Gastrocnemius medialis (tissue), 4 donors: ENCODE measurements around the gene TMEM196.

Experiments used
- POLR2A ChIP-seq, 2 donors: fragments of 450-650 bp; IDR thresholded peaks; one replicate each; pipeline ENCODE4 v1.6.1; 2017; ENCODE audit warnings: antibody characterized with exemption in 2 of 2, mild to moderate bottlenecking in 2 of 2, moderate library complexity in 2 of 2
- TF ChIP-seq, protein P1 (sequence below), 5 experiments: fragments of 450-650 bp in 3 of 5; fragments of 200-600 bp in 2 of 5; sonication (generic) in 2 of 5; IDR thresholded peaks in 4 of 5; conservative IDR thresholded peaks in 1 of 5; 1 replicate in 4 of 5; 2 replicates in 1 of 5; pipeline ENCODE4 v1.5.1; 2016 to 2019; ENCODE audit warnings: antibody characterized with exemption in 5 of 5, mild to moderate bottlenecking in 3 of 5, moderate library complexity in 3 of 5

DNA sequence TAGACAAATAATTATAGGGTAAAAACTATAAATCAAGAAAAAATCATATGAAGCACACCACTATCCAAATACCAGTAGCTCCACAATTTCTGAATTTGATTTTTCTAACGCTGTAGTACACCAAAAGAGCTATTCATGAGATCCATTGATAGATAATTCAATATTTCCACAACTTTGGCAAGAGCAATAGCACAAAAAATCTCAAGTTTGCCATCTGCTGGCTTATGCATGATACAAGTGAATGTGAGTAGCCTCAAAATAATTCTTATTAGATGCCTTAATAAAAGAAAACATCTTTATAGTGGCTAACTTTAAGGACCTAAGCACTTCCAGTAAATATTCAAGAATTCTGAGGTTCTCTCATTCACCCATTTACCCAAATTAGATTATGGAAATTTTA lies 2.2 kb upstream of the TMEM196 start:
- TF ChIP-seq, protein P1, sequence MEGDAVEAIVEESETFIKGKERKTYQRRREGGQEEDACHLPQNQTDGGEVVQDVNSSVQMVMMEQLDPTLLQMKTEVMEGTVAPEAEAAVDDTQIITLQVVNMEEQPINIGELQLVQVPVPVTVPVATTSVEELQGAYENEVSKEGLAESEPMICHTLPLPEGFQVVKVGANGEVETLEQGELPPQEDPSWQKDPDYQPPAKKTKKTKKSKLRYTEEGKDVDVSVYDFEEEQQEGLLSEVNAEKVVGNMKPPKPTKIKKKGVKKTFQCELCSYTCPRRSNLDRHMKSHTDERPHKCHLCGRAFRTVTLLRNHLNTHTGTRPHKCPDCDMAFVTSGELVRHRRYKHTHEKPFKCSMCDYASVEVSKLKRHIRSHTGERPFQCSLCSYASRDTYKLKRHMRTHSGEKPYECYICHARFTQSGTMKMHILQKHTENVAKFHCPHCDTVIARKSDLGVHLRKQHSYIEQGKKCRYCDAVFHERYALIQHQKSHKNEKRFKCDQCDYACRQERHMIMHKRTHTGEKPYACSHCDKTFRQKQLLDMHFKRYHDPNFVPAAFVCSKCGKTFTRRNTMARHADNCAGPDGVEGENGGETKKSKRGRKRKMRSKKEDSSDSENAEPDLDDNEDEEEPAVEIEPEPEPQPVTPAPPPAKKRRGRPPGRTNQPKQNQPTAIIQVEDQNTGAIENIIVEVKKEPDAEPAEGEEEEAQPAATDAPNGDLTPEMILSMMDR (IDR thresholded peaks at IDR 0.05 in 4 of 5, conservative IDR thresholded peaks at IDR 0.05 in 1 of 5) = no peak
- TF ChIP-seq POLR2A (IDR thresholded peaks at IDR 0.05) = no peak
